H1 (cell line): ENCODE results near the gene MYL6B. TPM values are rescaled to one million over a fixed set of nuclear protein-coding genes. Genes with fewer than 3 reads are reported as not detected.

Experiments used
- CTCF ChIA-PET: fragments of 300-600 bp; sonication (Branson Sonifier 250); formaldehyde crosslinking; loops from one replicate; lab custom pipeline; 2021; ENCODE audit not compliant: partially characterized antibody; lab: Charles Lee
- POLR2A ChIA-PET: fragments of 300-600 bp; sonication (Branson Sonifier 250); formaldehyde crosslinking; loops from one replicate; lab custom pipeline; 2021; ENCODE audit warnings: inconsistent platforms; ENCODE audit not compliant: partially characterized antibody; lab: Charles Lee
- DNase-seq, 2 experiments: peaks; one replicate each; pipeline versions ENCODE4 v3.0.0 to v3.0.0-alpha.2; 2010 to 2022; ENCODE audit warnings: low spot score in 2 of 2, low read depth in 1 of 2, mixed read lengths in 1 of 2
- FAIRE-seq: peaks from 2 replicates; lab custom pipeline; 2011; peaks lifted over from hg19 to GRCh38; lab: Jason Lieb, UNC
- H2AFZ ChIP-seq: 2 replicates; pipeline ENCODE4 v1.8.1; 2012; ENCODE audit warnings: low read length, inconsistent platforms
- H2AK5ac ChIP-seq: 2 replicates; pipeline ENCODE4 v1.6.1; 2013; ENCODE audit warnings: low read depth, low read length
- H2BK120ac ChIP-seq: replicated peaks from 2 replicates; pipeline ENCODE3; 2013; ENCODE audit warnings: low read depth, low read length, inconsistent platforms
- H2BK12ac ChIP-seq: 2 replicates; pipeline ENCODE4 v1.6.1; 2013; ENCODE audit warnings: low read depth, low read length
- H2BK15ac ChIP-seq: 2 replicates; pipeline ENCODE4 v1.6.1; 2013; ENCODE audit warnings: low read length
- H2BK20ac ChIP-seq: 2 replicates; pipeline ENCODE4 v1.6.1; 2013; ENCODE audit warnings: low read length
- H2BK5ac ChIP-seq: 2 replicates; pipeline ENCODE4 v1.6.1; 2013; ENCODE audit warnings: low read depth, low read length
- H3K14ac ChIP-seq: 2 replicates; pipeline ENCODE4 v1.6.1; 2013; ENCODE audit warnings: inconsistent platforms; ENCODE audit not compliant: insufficient read length
- H3K18ac ChIP-seq: 2 replicates; pipeline ENCODE4 v1.6.1; 2013; ENCODE audit warnings: low read length; ENCODE audit errors: extremely low read depth
- H3K23ac ChIP-seq: 2 replicates; pipeline ENCODE4 v1.6.1; 2013; ENCODE audit warnings: inconsistent platforms; ENCODE audit not compliant: insufficient read length
- H3K23me2 ChIP-seq: 2 replicates; pipeline ENCODE4 v1.6.1; 2013; ENCODE audit warnings: low read depth, low read length
- H3K27ac ChIP-seq: 2 replicates; pipeline ENCODE4 v1.6.1; 2011; ENCODE audit warnings: low read depth, low read length, inconsistent platforms
- H3K27me3 ChIP-seq, 4 experiments: replicated peaks in 1 of 4; 1 replicate in 1 of 4; 2 replicates in 3 of 4; pipeline versions ENCODE4 v1.6.1 to v1.8.1; 2011 to 2013; ENCODE audit warnings: low read length in 3 of 4, mild to moderate bottlenecking in 3 of 4, inconsistent platforms in 2 of 4, mixed read lengths in 2 of 4, moderate library complexity in 1 of 4; ENCODE audit not compliant: control insufficient read depth in 3 of 4, insufficient read depth in 3 of 4; ENCODE audit errors: extremely low read depth in 1 of 4
- H3K36me3 ChIP-seq, 4 experiments: 2 replicates each; pipeline versions ENCODE4 v1.6.1 to v1.8.1; 2011 to 2013; ENCODE audit warnings: mild to moderate bottlenecking in 4 of 4, low read length in 3 of 4, moderate library complexity in 2 of 4, control low read depth in 1 of 4, inconsistent platforms in 1 of 4; ENCODE audit not compliant: insufficient read depth in 4 of 4, control insufficient read depth in 2 of 4
- H3K4ac ChIP-seq: replicated peaks from 2 replicates; pipeline ENCODE3; 2013; ENCODE audit warnings: low read length, low read depth, mixed read lengths, inconsistent platforms; ENCODE audit not compliant: insufficient read length
- H3K4me1 ChIP-seq, 4 experiments: replicated peaks in 1 of 4; 1 replicate in 1 of 4; 2 replicates in 3 of 4; pipeline versions ENCODE4 v1.6.1 to v1.8.1; 2011 to 2013; ENCODE audit warnings: low read length in 3 of 4, inconsistent platforms in 2 of 4, mixed read lengths in 1 of 4; ENCODE audit not compliant: insufficient read depth in 4 of 4, control insufficient read depth in 3 of 4
- H3K4me2 ChIP-seq, 2 experiments: 2 replicates each; pipeline versions ENCODE4 v1.6.1 to v1.8.1; 2011 to 2013; ENCODE audit warnings: low read depth in 2 of 2, low read length in 2 of 2, control low read depth in 1 of 2, inconsistent platforms in 1 of 2, mild to moderate bottlenecking in 1 of 2; ENCODE audit not compliant: insufficient read depth in 1 of 2
- H3K4me3 ChIP-seq, 4 experiments: fragments of 200-600, 300-600 bp in 1 of 4; sonication (generic), shearing (Covaris generic), sonication (Bioruptor Twin) in 1 of 4; 2 replicates each; pipeline versions ENCODE4 v1.5.1 to v1.8.1; 2011 to 2016; ENCODE audit warnings: low read length in 4 of 4, low read depth in 3 of 4, control low read depth in 2 of 4, inconsistent platforms in 2 of 4, mild to moderate bottlenecking in 2 of 4, mixed read lengths in 1 of 4, moderate library complexity in 1 of 4; ENCODE audit not compliant: insufficient read depth in 2 of 4; ENCODE audit errors: extremely low read depth in 1 of 4
- H3K56ac ChIP-seq: replicated peaks from 2 replicates; pipeline ENCODE3; 2013; ENCODE audit warnings: low read depth, mild to moderate bottlenecking, mixed read lengths, low read length, inconsistent platforms; ENCODE audit not compliant: insufficient read length
- H3K79me1 ChIP-seq: 2 replicates; pipeline ENCODE4 v1.6.1; 2013; ENCODE audit warnings: low read depth, low read length, control low read depth
- H3K79me2 ChIP-seq, 2 experiments: 2 replicates each; pipeline versions ENCODE4 v1.6.1 to v1.8.1; 2012 to 2013; ENCODE audit warnings: low read length in 2 of 2, mild to moderate bottlenecking in 2 of 2, inconsistent platforms in 1 of 2; ENCODE audit not compliant: insufficient read depth in 2 of 2, control insufficient read depth in 1 of 2
- H3K9ac ChIP-seq, 4 experiments: replicated peaks in 1 of 4; 1 replicate in 1 of 4; 2 replicates in 3 of 4; pipeline versions ENCODE4 v1.6.1 to v1.8.1; 2011 to 2013; ENCODE audit warnings: low read depth in 3 of 4, low read length in 3 of 4, control low read depth in 2 of 4, mild to moderate bottlenecking in 2 of 4, moderate library complexity in 2 of 4, inconsistent platforms in 1 of 4; ENCODE audit errors: extremely low read depth in 1 of 4
- H3K9me3 ChIP-seq, 2 experiments: 2 replicates each; pipeline versions ENCODE4 v1.6.1 to v1.8.1; 2012 to 2013; ENCODE audit warnings: mild to moderate bottlenecking in 2 of 2, moderate library complexity in 2 of 2, control low read depth in 1 of 2, inconsistent platforms in 1 of 2, low read depth in 1 of 2, low read length in 1 of 2, mixed read lengths in 1 of 2; ENCODE audit not compliant: insufficient read depth in 2 of 2
- H4K20me1 ChIP-seq, 2 experiments: replicated peaks in 1 of 2; 2 replicates each; pipeline versions ENCODE3 to v1.8.1; 2011 to 2013; ENCODE audit warnings: inconsistent platforms in 2 of 2, low read length in 2 of 2, mild to moderate bottlenecking in 1 of 2; ENCODE audit not compliant: insufficient read depth in 2 of 2, control insufficient read depth in 1 of 2
- H4K5ac ChIP-seq: 2 replicates; pipeline ENCODE4 v1.6.1; 2013; ENCODE audit warnings: low read length, low read depth, mixed read lengths, inconsistent platforms; ENCODE audit not compliant: insufficient read length
- H4K8ac ChIP-seq: 2 replicates; pipeline ENCODE4 v1.8.0; 2013; ENCODE audit warnings: mild to moderate bottlenecking, moderate library complexity, low read length, inconsistent platforms; ENCODE audit not compliant: insufficient read depth; ENCODE audit errors: extremely low read depth
- H4K91ac ChIP-seq: replicated peaks from 2 replicates; pipeline ENCODE3; 2013; ENCODE audit warnings: low read length, mixed read lengths, inconsistent platforms; ENCODE audit not compliant: insufficient read length
- ASH2L ChIP-seq: fragments of 200-600, 300-600 bp; sonication (generic); IDR thresholded peaks from one replicate; pipeline ENCODE4 v1.7.1; 2017; ENCODE audit warnings: low read length
- CHD1 ChIP-seq: IDR thresholded peaks from 2 replicates; pipeline ENCODE4 v1.6.1; 2012; ENCODE audit warnings: low read depth, low read length, improper control_type of control experiment
- TEAD4 ChIP-seq: IDR thresholded peaks from 2 replicates; pipeline ENCODE4 v1.6.1; 2012; ENCODE audit warnings: low read depth, low read length, inconsistent platforms, mixed read lengths
- whole genome bisulfite sequencing, 2 experiments: shearing (Covaris generic) in 1 of 2; methylation state at CpG; one replicate each; pipeline versions ENCODE4 v1.1.6 to v1.1.7; 2013 to 2015; ENCODE audit warnings: low lambda C conversion rate in 2 of 2, mixed read lengths in 2 of 2, inconsistent platforms in 1 of 2, low coverage in 1 of 2, missing lambda C conversion rate in 1 of 2; ENCODE audit not compliant: insufficient replicate concordance in 2 of 2, insufficient coverage in 1 of 2, insufficient read length in 1 of 2; ENCODE audit errors: extremely low coverage in 1 of 2, missing lambda C conversion rate in 1 of 2; 5-methylcytosine and 5-hydroxymethylcytosine counted together
- polyA plus RNA-seq, 7 experiments: library from polyadenylated mRNA; depleted of rRNA in 3 of 7; stranded (reverse) in 5 of 7; unstranded in 2 of 7; fragments of >200 nt in 5 of 7; fragments of 200-250 nt in 2 of 7; gene quantifications; 1 replicate in 5 of 7; 2 replicates in 1 of 7; 4 replicates in 1 of 7; pipeline versions ENCODE4 v1.2.1 to v1.2.3, GENCODE V29; 2011 to 2013; ENCODE audit warnings: missing spikeins in 2 of 7, mixed read lengths in 2 of 7
- total RNA-seq: library from RNA; stranded (reverse); fragmentation: NEBNext Ultra II Directional; extraction: Animal tissue kit (Norgen Biotek cat#: 25700); gene quantifications from 2 replicates; pipeline ENCODE4 v1.2.1, GENCODE V29; 2021

Gene MYL6B
- total and polyA plus RNA-seq, 2 of the 8 experiments (the other 6 are each of a cell fraction or from before 2014, with no cell fraction given), result 163 to 202 TPM

- ChIA-PET POLR2A (interaction anchor here (1.3 to 11.1 kb wide), 15 partner anchors 7 to 274 kb away, joined by 3 to 267 read pairs (median 20); partner anchors contain the start of genes CNPY2, ERBB3, ESYT1 and MYL6), CTCF (interaction anchor here (0.9 to 7.2 kb wide), 6 partner anchors 10 to 117 kb away, joined by 3 to 34 read pairs (median 14); partner anchors contain the start of genes ERBB3, RNF41 and ZC3H10)
- Histone ChIP-seq H3K18ac (no peak overlapping the region), H4K20me1 (peaks cover 4 to 5% of the 10 kb centered on the region in 2 experiments), H3K23ac (no peak overlapping the region), H3K4ac (no peak overlapping the region), H2AK5ac (no peak overlapping the region), H3K9me3 (no peaks in the 10 kb centered on the region), H3K27me3 (no peaks in the 10 kb centered on the region), H3K4me3 (peak overlapping the region; percentile 81 to 95 (median 92)), H2BK5ac (no peak overlapping the region), H4K8ac (no peak overlapping the region), H3K27ac (no peak overlapping the region), H3K9ac (peak overlapping the region; percentile 75 to 94 (median 90)), H3K14ac (no peak overlapping the region), H2BK20ac (no peak overlapping the region), H2BK15ac (no peak overlapping the region), H3K36me3 (peaks cover 28 to 60% (median 48%) of the 10 kb centered on the region in 4 experiments), H4K5ac (no peak overlapping the region), H3K23me2 (peaks cover 8% of the 10 kb centered on the region), H3K4me2 (peak overlapping the region; percentile 85 to 99), H3K4me1 (peaks cover 0 to 9% (median 3%) of the 10 kb centered on the region in 4 experiments; a peak in 5 of 7 replicates), H3K56ac (no peak overlapping the region), H4K91ac (no peak overlapping the region), H2BK120ac (no peak overlapping the region), H3K79me1 (0 out of 2 replicates have a peak, but pooled peaks cover 2% of the 10 kb centered on the region), H2BK12ac (no peak overlapping the region), H2AFZ (no peak overlapping the region), H3K79me2 (peaks cover 21 to 31% of the 10 kb centered on the region in 2 experiments)
- DNase-seq, result no peak
- no peak for TF ChIP-seq CHD1
- no peak for TF ChIP-seq ASH2L
- no peak for TF ChIP-seq TEAD4
- WGBS, 2 experiments, result 64% methylated on average over 2 of the region's 2 CpGs; no CpG with 5 or more reads in 1 of the 2 experiments
- FAIRE-seq, result no peak
These were observed 46.8 kb upstream of the MYL6B start for GRCh38 chr12:56105609-56105902.
